ACHN (cell line): Measurements from ENCODE around the gene HSF4.
"Not testable (repeated sequence)": the region's sequence is repeated elsewhere in the genome, so short reads cannot be mapped to it uniquely, and the experiment has no call there.

ENCODE experiments used
- DNase-seq: peaks from one replicate; pipeline ENCODE4 v3.0.0-alpha.2; 2015
- in situ Hi-C: cut with HindIII; loops from 2 replicates; pipeline ENCODE4 v1.10.0; 2017; ENCODE audit warnings: low sequenced_read_pairs, low pct_ligation_motif_present, low pct_unique_long_range_greater_than_20kb

The HSF4 gene, protein sequence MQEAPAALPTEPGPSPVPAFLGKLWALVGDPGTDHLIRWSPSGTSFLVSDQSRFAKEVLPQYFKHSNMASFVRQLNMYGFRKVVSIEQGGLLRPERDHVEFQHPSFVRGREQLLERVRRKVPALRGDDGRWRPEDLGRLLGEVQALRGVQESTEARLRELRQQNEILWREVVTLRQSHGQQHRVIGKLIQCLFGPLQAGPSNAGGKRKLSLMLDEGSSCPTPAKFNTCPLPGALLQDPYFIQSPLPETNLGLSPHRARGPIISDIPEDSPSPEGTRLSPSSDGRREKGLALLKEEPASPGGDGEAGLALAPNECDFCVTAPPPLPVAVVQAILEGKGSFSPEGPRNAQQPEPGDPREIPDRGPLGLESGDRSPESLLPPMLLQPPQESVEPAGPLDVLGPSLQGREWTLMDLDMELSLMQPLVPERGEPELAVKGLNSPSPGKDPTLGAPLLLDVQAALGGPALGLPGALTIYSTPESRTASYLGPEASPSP

DNA sequence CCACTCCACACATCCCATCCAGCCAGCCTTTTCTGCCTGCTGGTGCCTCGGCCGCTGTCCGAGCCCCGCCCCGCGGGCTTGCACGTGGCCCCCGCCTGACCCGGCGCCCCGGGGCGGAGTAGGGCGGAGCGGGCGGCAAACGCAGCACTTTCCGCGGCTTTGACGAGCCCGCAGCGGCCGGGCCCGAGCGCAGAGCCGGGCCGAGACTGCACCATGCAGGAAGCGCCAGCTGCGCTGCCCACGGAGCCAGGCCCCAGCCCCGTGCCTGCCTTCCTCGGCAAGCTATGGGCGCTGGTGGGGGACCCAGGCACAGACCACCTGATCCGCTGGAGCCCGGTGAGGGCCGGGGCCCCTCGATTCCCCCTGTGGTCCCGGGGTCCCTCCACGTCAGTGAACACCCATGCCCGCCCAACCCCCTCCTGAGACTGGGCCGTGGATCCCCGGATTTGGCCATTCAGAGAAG, at the start of gene HSF4:
TSS of gene HSF4 (plus strand) at position 147 of the 463 bp plus-strand sequence. CDS start at position 214, 67 bp downstream.
- DNase-seq: peak; percentile 72
- in situ Hi-C loops: no loop called here

DNA sequence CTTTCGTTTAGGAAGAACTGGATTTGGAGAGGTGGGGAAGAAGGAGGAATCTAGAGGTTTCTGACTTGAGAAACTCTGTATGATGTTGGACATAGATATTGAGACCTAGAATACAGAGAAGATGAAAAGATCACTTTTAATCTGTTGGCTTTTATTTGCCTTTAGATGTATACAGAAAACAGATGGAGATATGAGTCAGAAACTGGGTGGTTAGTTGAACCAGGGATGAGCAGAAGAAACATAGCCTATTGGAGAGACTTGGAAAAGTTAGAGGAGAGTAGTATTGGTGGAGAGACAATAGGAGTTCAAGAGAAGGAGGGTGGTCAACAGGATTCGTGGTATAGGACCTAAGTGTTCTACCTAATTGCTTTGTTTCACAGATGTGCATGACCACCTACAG, 49.8 kb upstream of the HSF4 start:
- no peak for DNase-seq
- in situ Hi-C loops: no loop called here

- in situ Hi-C loops: no loop called here
- DNase-seq: peak; percentile 96
Observed at GRCh38 chr16:67115639-67116038, 48.9 kb upstream of the HSF4 start.

- DNase-seq: no peak
- in situ Hi-C loops: no loop called here
Observed at GRCh38 chr16:67116388-67117311, 47.9 kb upstream of the HSF4 start.

- in situ Hi-C loops: no loop called here
- no peak for DNase-seq
Observed at GRCh38 chr16:67117716-67118115, 46.8 kb upstream of the HSF4 start.

- no peak for DNase-seq
- in situ Hi-C loops: no loop called here
Observed at GRCh38 chr16:67120025-67120424, 44.5 kb upstream of the HSF4 start.

DNA sequence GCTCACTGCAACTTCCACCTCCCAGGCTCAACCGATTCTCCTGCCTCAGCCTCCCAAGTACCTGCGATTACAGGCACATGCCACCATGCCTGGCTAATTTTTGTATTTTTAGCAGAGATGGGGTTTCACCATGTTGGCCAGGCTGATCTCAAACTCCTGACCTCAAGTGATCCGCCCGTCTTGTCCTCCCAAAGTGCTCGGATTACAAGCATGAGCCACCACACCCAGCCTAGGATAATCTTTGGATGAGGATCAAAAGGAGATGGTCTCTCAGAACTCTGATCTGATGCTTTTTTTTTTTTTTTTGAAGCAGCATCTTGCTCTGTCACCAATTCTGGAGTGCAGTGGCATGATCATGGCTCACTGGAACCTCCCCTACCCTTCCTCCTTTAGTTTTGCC, 41.7 kb upstream of the HSF4 start:
- in situ Hi-C loops, DNase-seq: not testable (repeated sequence)

DNA sequence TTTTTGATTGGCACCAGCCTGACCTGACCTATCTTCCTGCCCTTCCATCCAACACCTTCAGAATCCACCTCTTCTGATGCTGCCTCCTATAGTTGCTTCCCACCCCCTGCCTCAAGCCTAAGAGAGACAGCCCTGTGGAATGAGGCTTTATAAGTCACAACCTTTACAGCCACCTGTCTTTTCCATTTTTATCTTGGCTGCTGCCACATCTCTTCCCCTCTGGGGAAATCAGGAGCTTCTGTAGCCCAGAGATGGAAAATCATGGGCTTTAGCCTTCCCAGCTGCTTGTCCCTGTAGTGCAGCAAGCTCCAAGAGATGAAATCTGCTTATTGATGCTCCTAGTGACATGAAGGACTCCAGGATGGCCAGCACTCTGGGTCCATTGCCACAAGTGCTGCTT, 36.1 kb upstream of the HSF4 start:
- in situ Hi-C loops: no loop called here
- DNase-seq: no peak

GRCh38 chr16:67128887-67129286, 35.7 kb upstream of the HSF4 start:
- no peak for DNase-seq
- in situ Hi-C loops: no loop called here

- in situ Hi-C loops: no loop called here
- no peak for DNase-seq
Observed at GRCh38 chr16:67129422-67129821, 35.1 kb upstream of the HSF4 start.

DNA sequence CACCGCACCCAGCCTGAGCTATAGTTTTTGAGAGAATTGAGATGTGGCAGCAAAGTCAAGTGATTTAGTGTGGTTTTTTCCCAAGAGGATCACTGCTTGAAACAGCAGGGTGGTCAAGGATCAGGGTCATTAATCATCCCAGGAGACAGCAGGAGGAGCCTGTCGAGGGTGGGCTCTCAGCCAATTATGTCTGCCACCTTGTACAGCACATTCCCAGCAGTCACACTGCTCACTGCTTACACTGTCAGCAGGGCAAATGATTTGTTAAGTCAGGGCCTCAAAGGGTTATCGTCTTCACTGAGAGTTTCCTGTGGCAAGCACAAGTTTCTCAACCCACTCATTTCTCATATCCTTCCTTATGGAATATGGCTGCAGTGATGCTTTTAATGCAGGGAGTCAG, 26.9 kb upstream of the HSF4 start:
- DNase-seq: no peak
- in situ Hi-C loops: no loop called here

GRCh38 chr16:67141391-67141790, 23.2 kb upstream of the HSF4 start:
- in situ Hi-C loops: no loop called here
- DNase-seq: no peak

DNA sequence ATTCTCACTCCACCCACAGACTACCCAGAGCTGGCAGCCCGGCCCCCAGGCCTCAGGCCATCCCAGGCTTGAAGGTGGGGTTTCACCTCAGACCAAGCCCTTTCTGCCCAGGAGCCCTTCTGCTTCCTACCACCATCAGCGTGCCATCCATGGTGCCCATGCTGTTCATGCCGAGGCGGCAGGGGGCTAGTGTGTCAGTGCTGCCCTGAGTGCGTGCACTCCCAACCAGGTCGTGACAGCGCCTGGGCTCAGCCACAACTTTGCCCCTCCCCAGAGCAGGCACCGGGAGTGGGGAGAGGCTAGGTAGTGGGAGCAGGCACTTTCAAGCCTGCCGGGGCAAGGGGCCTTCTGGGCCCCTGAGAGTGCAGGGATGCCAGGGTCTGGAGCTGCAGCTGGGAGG, 22.2 kb upstream of the HSF4 start:
- in situ Hi-C loops: no loop called here

GRCh38 chr16:67144943-67145342, 19.6 kb upstream of the HSF4 start:
- DNase-seq: no peak
- in situ Hi-C loops: no loop called here

More for the DNA sequence above, 22.2 kb upstream of the HSF4 start:
- no peak for DNase-seq

- no peak for DNase-seq
- in situ Hi-C loops: no loop called here
Observed at GRCh38 chr16:67145746-67146145, 18.8 kb upstream of the HSF4 start.

DNA sequence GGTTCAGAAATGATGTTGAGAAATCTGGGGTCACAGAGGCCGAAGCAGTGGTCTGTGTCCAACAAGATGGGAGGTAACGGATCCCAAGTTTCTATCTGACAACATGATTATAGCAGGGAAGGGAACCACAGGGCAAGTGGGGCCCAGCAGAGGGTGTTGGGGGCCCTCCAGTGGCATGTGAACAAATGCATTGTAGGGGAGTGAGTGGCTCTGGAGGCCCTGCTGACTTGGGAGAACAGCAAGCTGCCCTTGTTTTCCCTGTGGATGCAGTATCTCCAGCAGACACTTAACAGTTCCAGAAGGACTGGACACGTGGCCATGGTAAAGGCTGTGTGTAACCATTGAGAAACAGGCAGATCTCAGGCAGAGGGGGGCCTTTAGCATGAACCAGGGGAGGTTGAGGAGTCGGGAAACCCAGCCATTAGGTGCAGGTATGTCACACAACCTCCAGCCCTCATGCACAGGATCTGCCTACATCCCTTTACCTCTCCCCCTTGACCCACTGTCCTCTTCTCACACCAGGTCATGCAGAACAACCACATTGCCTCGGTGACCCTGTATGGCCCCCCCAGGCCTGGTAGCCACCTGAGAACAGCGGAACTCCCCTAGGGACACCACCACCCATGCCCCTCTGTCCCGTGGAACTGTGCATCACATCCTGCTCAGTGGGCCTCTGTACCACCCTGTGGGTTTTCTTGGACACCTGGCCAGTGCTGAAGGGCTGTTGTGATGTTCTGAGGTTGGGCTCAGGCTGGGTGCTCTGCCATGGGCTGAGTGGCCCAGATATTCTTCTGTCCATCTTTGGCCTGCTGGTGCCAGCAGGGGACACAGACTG, 17.8 kb upstream of the HSF4 start:
- DNase-seq: no peak

DNA sequence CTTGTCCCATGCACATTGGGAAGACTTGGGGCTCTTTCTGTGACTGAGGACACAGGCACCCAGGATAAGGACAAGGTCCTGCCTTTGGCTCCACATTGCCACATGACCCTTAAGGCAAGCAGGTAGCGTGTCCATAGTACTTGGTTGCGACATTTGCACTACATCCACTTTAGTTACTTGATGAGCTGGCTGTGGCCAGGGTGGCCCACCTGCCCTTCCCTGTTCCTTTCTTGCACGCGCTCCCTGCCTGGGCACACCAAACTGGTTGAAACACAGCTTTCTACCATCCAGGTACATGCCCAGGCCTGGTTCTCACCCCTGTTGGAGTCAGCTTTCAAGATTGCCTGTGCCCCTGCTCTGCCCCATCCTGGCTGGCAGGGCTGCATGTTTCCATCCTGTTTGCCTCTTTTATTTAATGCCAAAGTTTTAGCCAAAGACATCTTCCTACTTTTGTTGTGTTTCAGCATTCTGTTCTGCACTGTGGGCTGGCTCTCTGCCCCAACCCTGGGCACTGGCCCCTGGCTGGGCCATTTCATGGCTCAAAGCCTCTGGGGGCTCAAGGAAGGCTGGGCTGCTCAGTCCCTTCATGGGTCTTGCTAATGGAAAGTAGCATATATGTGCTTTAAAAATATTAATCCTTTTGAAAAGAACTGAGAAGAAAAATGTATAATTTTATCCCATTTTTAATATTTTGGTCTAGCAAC, 17.0 kb upstream of the HSF4 start:
- no peak for DNase-seq
- in situ Hi-C loops: no loop called here

More for the DNA sequence above, 17.8 kb upstream of the HSF4 start:
- in situ Hi-C loops: no loop called here

GRCh38 chr16:67148221-67148620, 16.3 kb upstream of the HSF4 start:
- no peak for DNase-seq
- in situ Hi-C loops: no loop called here
